NT2/D1 (cell line): ENCODE results near the gene AGBL5.

ENCODE experiments used
- SUZ12 ChIP-seq: IDR thresholded peaks from 2 replicates; pipeline ENCODE4 v1.6.1; 2011; ENCODE audit not compliant: insufficient read length, insufficient read depth; ENCODE audit errors: extremely low read depth
- YY1 ChIP-seq: IDR thresholded peaks from 2 replicates; pipeline ENCODE4 v1.6.1; 2011; ENCODE audit not compliant: insufficient read length, insufficient read depth
- ZNF274 ChIP-seq: IDR thresholded peaks from 2 replicates; pipeline ENCODE4 v1.6.1; 2011; ENCODE audit warnings: mild to moderate bottlenecking, low read depth, low read length

DNA sequence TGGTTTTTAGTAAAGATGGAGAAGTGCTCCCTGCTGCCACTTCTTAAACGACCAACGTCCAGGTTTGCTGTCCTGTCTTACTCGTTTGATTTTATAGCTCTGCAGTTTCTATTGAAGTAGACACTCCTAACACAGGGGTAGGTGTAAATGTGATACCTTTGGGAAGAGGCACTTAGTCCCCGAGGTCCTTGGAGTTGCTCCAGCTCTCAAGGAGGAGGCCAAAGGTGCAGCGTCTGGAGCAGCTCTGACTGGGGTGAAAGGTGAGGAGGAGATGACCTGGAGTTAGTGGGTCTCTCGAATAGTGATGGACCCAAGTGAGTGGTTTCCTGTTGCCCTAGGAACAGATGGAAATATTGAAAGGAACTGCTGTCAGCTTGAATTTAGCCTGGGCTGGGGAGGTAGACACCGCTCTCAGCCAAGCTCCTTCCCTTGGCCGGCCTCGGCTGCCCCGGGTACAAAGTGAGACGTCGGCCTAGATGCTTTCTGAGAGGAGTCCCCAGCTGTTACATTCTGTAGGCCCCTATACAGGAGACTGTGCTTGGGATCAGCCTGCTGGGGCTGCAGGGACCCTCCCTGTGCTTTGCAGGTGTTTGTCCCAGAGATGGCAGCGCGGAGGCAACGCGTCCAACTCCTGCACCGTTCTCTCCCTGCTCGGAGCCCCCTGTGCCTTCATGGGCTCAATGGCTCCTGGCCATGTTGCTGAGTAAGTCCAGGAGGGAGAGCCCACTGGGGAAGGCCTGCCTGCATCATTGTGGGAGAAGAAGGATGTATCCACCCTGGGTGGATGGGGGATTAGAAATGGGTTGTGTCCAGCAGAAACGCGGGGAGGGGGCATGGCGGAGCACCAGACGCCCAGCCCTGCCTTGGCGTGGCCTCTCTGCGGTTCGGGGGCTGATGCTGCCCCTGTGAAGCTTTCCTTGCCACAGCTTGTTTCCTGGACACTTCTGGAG is 40.6 kb downstream of the AGBL5 start:
- TF ChIP-seq ZNF274, result no peak
- no peak for TF ChIP-seq SUZ12
- TF ChIP-seq YY1, result no peak
